Nucleus accumbens (tissue), 56 donors: ENCODE data around the gene THSD7B.
A peak's percentile ranks its signal among the peaks of the same experiment; 100 is the strongest.
"Not testable (repeated sequence)": the region's sequence is repeated elsewhere in the genome, so short reads cannot be mapped to it uniquely, and the experiment has no call there.

ENCODE experiments used
- DNase-seq, 56 donors: peaks; one replicate each; lab custom pipeline; 2025; lab: John Stamatoyannopoulos, UW

THSD7B gene

DNA sequence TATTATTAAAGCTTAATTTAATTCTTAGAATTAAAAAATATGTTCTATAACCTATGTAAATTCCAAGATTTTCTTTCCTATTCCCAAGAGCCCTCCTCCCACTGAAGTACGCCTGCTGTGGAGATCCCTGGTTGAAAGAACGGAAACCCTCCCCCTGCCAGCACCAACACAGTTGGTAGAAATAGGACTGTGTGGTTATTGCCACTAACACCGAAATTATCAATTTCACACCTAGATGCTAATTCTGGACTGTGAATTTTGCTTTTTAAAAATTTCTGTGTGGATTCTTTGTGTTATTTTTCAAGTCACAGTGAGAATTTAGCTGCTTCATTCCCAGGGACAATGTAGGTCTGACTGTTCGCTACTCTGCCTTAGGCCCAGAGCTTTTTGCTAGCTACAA, 893.1 kb downstream of the THSD7B start:
- DNase-seq: no peak

DNA sequence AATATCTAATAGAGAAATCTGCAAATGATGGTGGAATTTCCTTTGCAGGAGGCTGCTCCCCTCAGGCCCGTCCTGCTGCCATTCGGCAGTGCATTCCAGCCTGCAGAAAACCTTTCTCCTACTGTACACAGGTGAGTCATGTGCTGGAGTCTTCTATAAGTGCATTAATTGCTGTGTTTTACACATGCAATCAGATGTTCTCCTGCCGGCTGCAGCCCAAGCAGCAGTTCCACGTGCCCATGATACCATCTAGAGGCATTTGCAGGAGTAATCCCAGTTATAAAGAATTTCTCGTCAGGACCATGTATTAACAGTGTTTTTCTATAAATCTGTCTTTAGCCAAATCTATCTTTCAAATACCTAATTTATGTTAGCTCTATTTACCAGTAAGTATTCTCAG, 894.3 kb downstream of the THSD7B start:
- DNase-seq: peak in 17 of 56 donors; percentile 1 to 43 (median 7)

DNA sequence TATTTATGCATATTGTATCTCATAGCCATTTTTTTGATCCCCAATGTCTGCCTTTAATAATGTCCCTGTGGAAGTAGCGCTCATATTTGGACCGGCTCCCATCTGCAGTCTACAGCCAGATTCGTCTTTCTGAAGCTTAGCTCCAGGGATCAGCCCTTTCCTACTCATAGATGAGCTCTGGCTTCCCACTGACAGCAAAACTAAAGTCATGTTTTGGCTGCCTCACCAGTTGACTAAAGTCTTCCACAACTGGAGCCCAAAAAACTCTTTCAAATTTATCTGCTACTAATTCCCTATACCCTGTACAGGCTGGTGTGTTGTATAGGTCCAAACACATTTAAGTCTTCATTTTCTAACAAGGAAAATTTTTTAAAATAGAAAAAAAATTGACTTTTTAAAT, 904.8 kb downstream of the THSD7B start:
- DNase-seq: no peak

DNA sequence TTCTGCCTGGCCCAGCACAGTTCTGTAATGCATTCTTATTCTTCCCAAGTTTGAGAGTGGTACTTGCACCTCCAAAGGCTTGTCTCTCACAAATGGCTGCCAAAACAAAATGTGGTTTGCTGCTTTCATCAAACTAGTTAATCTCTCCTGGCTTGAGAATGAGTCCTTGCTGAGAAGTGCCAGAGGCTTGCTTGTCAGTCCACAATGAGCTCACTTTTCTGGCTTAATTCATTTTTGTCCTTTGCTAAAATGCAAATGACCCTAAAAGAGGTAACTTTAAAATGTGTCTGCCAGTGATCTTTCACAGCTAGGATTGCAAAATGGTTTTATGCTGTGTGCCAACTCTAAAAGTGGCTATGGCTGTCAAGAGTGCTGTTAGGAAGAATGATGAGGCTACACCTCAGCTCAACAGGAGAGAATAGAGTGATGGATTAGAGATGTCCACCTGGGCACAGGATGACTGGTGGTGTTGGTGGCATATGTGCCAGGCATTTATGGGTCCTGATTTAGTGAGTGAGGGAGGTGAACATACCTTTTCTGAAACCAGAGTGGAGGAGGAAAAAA, 907.7 kb downstream of the THSD7B start:
- no peak for DNase-seq

DNA sequence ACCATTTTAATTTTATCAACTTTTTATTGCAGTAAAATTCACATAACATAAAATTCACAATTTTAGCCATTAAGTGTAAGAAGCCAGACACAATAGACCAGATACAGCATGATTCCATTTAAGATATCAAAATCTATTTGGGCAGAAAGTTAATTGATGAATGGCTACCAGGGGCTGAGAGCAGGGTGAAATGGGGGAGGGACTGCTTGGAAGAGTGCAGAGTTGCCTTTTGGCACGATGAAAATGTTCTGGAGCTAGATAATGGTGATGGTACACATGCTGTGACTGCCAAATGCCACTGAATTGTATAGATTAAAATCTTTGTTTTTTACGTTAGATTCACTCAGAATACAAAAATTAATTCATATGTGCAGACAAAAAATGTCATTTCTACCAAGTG, 909.6 kb downstream of the THSD7B start:
- no peak for DNase-seq

DNA sequence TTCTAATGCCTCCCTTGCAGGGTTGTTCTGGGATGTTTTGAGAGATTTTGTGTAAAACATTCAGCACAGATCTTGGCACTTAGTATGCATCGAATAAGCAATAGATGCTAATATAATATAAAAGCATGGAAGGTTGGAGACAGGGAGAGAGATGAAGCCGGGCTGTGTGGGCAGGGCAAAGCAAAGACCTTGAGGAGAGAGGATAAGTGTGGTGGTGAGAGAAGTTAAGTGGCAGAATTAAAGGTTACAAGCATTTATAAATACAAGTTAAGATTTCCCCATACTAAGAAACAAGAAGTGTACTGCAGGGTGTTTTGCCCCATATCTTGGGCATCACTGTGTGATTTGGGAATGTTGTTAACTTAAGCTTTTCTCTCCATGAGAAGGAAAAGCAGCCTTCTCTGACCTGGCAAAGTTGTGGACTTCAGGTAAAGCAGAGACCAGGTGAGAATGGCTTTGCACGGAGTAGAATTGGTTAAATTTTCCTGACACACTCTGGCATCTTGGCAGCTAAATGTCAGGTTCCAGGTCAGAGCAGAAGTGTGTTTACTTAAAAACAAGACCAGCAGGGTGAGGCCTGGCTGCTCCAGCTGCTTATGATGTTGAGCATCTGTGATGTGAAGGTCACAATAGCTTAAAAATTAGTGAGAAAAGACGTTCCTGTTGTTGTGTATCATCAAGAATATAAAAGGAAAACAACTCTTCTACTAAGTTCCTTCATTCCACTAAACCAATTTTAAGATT, 910.4 kb downstream of the THSD7B start:
- DNase-seq: no peak

DNA sequence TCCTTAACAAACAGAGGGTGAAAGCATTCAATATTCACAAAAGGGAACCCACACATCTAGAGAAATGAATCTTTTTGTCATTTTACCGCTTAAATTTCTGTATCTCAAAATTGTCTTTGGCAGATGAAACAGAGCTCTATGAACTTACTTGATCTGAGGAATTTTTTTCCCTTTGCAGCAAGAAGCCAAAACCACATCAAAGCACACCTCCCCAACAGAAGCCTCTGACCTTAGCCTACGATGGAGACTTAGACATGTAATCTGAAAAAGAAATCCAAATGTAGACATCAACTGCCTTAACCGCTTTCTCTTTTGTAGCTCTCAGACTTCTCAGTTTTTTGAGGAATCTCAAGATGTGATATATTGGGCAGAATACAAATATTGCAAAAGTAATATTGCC, 911.0 kb downstream of the THSD7B start:
- no peak for DNase-seq

DNA sequence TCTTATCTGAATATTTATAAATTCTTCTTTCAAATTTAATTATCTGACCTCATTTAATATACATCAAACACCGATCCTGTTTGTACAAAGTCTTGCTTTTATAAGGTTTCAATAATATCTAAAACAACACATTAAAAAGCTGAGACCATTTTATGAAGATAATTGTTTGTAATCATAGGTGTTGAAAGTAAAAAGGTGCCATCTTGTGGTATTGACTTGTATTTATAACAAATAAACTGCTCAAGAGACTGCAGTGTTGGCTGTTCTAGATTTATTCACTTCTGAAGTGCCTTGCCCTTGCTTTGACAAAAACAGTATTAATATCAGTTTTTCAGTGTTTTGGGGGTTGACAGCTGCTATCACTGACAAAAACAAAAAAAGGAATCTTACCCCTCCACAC, 912.1 kb downstream of the THSD7B start:
- DNase-seq: no peak

DNA sequence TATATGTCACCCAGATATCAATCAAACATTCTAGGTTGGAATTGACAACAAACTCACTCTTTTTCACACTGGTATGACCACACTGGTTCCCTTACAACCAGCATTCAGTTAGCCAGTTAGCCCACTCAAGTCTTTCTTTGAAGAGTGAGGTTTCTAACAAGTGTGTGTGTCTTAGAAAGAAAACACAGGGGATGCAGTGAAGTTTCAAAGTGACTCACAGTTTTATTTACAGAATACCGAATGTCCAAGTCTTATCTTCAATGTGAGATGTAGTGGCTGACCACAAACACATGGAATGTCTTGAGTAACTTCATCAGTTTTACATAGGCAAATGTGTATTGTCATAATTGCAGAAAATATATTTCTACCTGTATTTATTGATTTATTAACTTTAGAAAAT, 924.2 kb downstream of the THSD7B start:
- DNase-seq: no peak

DNA sequence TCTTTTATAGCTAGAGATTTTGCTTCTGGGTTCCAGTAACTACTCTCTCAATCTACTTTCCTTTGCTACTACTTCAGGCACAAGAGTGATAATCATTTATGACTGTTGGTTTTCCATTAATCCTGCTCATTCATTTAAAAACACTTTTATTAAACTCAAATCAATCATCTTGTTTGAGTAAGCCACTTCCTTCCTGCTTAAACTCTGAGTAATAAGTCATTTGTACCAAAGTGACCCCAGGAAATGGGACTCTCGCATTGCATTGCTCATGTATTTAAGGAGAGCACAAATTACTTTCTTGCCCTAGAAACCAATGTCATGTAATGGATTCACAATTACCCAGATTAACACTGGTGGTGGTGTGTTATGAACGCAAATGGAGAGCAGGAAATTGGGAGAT, 928.2 kb downstream of the THSD7B start:
- no peak for DNase-seq

DNA sequence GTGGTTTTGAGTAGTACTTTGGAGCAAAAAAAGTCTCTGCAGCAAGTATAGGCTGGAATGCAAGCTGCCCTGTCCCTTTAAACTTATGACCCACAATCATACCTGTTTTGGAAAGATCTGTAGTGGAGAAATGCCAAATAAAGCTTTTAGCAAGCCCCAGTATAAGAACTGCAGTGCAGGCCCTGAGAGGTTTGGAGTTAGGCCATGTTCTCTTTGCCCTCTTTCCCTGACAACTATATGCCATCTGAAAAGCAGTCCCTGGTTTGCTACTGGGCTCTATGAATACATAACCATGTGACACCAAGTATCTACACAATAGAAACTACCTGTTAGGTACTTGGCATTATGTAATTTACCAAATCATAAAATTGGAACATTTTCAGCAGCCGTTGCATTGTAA, 931.6 kb downstream of the THSD7B start:
- no peak for DNase-seq

DNA sequence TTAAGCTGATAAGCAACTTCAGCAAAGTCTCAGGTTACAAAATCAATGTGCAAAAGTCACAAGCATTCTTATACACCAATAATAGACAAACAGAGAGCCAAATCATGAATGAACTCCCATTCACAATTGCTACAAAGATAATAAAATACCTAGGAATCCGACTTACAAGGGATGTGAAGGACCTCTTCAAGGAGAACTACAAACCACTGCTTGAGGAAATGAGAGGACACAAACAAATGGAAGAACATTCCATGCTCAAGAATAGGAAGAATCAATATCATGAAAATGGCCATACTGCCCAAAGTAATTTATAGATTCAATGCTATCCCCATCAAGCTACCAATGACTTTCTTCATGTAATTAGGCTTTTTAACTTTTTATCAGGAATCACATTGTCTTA, 934.9 kb downstream of the THSD7B start:
- DNase-seq: not testable (repeated sequence)

DNA sequence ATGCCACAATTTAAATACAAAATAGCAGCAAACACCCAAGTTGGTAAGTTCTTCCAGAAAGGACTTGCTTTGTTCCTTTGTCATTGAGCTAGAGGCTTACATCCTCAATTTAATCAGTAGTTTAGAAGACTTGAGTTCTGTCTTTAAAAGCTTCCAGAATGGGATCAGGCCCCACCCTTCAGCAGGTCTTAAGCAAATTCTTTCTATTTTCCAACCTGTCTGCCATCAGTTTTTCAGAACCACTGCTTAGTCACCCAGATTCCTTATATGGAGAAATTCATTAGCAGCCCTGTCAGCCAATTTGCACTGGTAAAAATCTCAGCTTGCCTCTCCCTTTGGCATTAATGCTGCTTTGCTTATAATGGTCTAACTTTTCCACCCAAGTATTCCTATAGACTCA, 935.3 kb downstream of the THSD7B start:
- no peak for DNase-seq

DNA sequence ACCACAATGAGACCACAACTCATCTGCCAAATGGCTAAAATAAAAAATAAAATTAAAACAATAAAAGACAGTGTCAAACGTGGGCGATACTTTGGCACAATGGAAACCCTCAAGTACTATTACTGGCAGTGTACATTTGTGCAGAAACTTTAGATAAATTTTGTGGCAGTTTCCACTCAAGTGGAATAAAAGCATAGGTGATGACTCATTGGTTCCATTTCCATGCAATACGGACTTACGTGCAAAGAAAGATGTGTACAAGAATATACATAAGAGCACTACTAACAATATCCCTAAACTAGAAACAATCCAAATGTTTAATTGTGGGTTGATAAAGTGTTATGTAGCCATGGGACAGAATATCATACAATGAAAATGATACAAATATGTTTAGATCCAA, 940.0 kb downstream of the THSD7B start:
- DNase-seq: no peak

DNA sequence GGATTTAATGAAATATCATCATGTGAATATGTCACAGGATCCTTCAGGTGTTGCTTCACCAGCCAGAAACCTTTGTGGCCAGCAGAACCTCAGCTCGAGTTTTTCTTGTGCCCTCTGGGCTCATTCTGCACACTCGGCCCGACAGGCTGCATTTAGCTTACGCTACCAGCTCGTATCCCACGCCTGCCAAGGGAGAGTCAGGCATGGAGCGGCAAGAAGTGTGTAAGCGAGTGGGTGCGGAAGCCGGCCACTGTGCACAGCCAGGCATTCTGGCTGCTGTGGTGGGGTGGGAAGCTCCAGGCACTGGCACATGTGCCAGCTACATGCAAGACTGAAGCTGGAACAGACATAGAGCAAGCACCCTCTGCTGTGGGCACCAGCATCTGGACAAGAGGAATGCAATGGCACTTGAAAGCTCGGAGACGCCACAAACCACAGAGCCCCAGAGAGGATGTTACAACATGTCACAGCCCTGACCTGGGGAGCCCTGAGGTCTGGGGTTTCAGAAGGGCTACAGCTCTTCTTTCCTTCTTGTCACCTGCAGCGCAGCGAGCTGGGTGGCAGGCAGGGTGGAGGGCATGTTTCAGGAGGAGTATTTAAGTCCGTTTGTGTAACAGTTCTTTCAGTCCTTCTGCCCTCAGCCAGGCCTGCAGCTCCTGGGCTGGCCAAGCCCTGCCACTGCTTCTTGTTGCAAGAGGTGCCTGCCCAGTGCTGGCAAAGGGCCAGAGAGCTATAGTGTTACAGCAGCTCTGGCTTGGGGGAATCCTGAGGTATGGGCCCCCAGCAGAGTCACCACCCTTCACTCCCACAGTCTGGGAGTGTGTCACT, 941.7 kb downstream of the THSD7B start:
- no peak for DNase-seq

DNA sequence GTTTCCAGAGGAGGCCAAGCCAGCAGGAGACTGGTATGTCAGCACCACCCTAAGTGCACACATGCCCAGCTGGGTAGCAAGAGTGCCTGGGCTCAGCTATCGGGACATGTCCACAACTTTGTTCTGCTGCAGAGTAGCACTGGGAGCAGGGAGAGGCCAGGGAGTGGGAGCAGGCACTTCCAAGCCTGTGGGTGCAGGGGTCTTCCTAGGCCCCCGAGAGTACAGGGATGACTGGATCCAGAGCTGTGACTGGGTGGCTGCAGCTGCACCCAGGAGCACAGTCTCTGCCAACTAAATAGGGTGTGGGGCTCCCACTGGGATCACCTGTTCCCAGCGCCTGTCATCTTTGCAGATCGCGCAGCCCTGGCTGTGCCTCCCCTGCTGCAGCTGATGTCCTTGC, 943.0 kb downstream of the THSD7B start:
- DNase-seq: no peak

DNA sequence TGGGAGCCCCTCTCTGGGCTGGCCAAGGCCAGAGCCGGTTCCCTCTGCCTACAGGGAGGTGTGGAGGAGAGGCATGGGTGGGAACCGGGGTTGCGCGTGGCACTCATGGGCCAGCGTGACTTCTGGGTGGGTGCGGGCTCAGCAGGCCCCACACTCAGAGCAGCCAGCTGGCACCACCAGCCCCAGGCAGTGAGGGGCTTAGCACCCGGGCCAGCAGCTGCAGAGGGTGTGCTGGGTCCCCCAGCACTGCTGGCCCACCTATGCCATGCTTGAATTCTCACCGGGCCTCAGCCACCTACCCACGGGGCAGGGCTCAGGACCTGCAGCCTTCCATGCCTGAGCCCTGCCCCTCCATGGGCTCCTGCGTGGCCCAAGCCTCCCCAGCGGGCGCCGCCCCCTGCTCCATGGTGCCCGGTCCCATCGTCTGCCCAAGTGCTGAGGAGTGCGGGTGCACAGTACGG, 950.4 kb downstream of the THSD7B start:
- DNase-seq: no peak

DNA sequence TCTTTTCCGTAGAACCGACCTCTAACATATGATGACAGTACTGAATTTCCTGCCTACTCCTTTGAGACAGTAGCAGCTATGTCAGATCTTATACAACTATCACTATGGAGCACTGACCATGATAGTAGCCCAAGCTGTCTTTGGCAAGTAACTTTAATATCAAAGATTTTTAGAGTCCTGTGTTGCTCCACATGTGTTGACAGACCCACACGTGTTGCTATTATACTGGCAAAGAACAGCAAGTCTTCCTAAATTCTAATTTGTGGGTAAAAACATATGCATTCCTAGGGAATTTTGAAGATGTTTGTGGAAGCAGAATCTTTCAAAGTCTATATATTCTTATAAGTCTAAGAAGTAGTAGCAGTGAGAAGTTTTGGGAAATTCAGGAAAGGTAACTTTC, 953.4 kb downstream of the THSD7B start:
- no peak for DNase-seq

DNA sequence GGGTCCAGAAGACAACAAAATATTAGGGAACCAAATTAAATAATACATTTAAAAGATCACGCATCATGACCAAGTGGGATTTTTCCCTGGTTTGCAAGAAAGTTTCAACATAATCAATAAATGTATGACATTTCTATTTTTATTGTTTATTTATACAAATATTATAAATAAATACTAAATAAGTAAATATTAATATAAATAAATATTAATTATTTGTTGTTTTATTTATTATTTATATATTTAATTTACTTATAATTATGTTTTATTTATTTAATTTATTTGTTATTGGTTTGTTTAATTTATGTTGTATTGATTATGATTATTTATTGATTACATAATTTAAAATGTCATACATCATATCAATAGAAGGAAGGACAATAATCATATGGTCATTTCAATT, 956.4 kb downstream of the THSD7B start:
- DNase-seq: no peak

DNA sequence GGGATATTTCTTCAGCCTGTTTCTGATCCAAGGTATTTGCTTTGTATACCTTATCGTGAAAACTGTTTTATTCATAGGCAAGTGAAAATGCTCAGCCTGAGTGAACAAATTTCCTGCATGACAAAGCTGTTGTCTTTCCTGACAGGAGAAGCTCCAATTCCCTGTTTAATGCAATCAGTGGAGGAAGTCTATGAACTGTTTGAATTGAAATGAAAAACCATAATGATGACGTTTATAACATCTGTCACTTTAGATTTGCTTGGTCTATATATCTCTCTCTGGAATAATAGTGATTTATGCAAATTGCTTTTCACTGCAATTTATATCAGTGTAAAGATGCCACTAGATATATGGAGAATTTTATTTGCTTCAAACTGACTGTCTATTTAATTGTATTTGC, 959.6 kb downstream of the THSD7B start:
- DNase-seq: no peak
